ENCODE results near the gene SMIM3. TPM values are rescaled to one million over a fixed set of nuclear protein-coding genes. Genes with fewer than 3 reads are reported as not detected.

The SMIM3 gene
- total and polyA plus RNA-seq, 10 of the 15 experiments (the other 5 are each of a cell fraction or from before 2014, with no cell fraction given): 1.0 to 14.3 (median 7.7) TPM

- in situ Hi-C loops (cut with MboI) (no loop called here), intact Hi-C loops (cut with micrococcal nuclease; ENCODE audit: unreplicated experiment) (loop anchor here (5.0 to 10.0 kb wide), 3 partner anchors 299 to 471 kb away; partner anchors contain the start of genes ANXA6 and GM2A)
- TF ChIP-seq ATF2 (IDR thresholded peaks at IDR 0.05; ENCODE audit: low read length): peak; percentile 71
- TF ChIP-seq YY1 (IDR thresholded peaks at IDR 0.05; ENCODE audit: low read depth, low read length): peak; percentile 52; the same call in 1 of the 2 replicates
- peak; percentile 70 for TF ChIP-seq GABPA (IDR thresholded peaks at IDR 0.05; ENCODE audit: low read depth)
- no peak for TF ChIP-seq WRNIP1 (IDR thresholded peaks at IDR 0.05; ENCODE audit: borderline replicate concordance, low read depth, low read length)
- 0 out of 2 replicates have a peak, but pooled peaks have one; percentile 47 for TF ChIP-seq BCL11A (IDR thresholded peaks at IDR 0.05; ENCODE audit: low read depth, low read length)
- peak; percentile 84 for TF ChIP-seq NFIC (IDR thresholded peaks at IDR 0.05; ENCODE audit: low read depth, low read length)
- TF ChIP-seq RUNX3 (IDR thresholded peaks at IDR 0.05; ENCODE audit: low read length): peak; percentile 84
- no peak for TF ChIP-seq SRF (IDR thresholded peaks at IDR 0.05; ENCODE audit: low read depth in 2 of 2, low read length in 2 of 2)
- TF ChIP-seq ETV6 (conservative IDR thresholded peaks at IDR 0.05 in 1 of 2, IDR thresholded peaks at IDR 0.05 in 1 of 2; ENCODE audit: borderline replicate concordance in 1 of 2, low read depth in 1 of 2): peak in 1 of 2 experiments; percentile 14; a peak in 1 of 4 replicates
- peak; percentile 72; the same call in 1 of the 2 replicates for TF ChIP-seq MEF2A (IDR thresholded peaks at IDR 0.05; ENCODE audit: insufficient read depth, low read depth, low read length)
- 0 out of 2 replicates have a peak, but pooled peaks have one; percentile 13 for TF ChIP-seq EED (IDR thresholded peaks at IDR 0.05; ENCODE audit: low read depth)
- 0 out of 2 replicates have a peak, but pooled peaks have one; percentile 23 for TF ChIP-seq TCF3 (IDR thresholded peaks at IDR 0.05; ENCODE audit: borderline replicate concordance, insufficient read depth, low read depth, low read length)
- peak; percentile 70; the same call in 1 of the 2 replicates for TF ChIP-seq MTA3 (IDR thresholded peaks at IDR 0.05; ENCODE audit: borderline replicate concordance, low read length)
- 0 out of 2 replicates have a peak, but pooled peaks have one; percentile 29 for TF ChIP-seq PKNOX1 (IDR thresholded peaks at IDR 0.05)
- peak; percentile 44 for TF ChIP-seq JUNB (IDR thresholded peaks at IDR 0.05)
- no peak for TF ChIP-seq RBBP5 (conservative IDR thresholded peaks at IDR 0.05)
- 0 out of 2 replicates have a peak, but pooled peaks have one; percentile 18 for TF ChIP-seq NFYB (IDR thresholded peaks at IDR 0.05; ENCODE audit: insufficient read depth, low read depth, low read length)
- no peak for TF ChIP-seq SMAD5 (IDR thresholded peaks at IDR 0.05; ENCODE audit: low read depth)
- peak; percentile 75 for TF ChIP-seq ZNF384 (IDR thresholded peaks at IDR 0.05; ENCODE audit: borderline replicate concordance, low read depth, low read length)
- peak; percentile 56; the same call in 1 of the 2 replicates for TF ChIP-seq PML (IDR thresholded peaks at IDR 0.05; ENCODE audit: low read length)
- peak; percentile 75; the same call in 1 of the 2 replicates for TF ChIP-seq FOXM1 (IDR thresholded peaks at IDR 0.05; ENCODE audit: low read depth, low read length)
- TF ChIP-seq DPF2 (IDR thresholded peaks at IDR 0.05): no peak
- ChIA-PET CTCF (interaction anchor here (0.6 to 2.8 kb wide), 10 partner anchors 12 to 1319 kb away, joined by 3 to 12 read pairs (median 3); partner anchors contain the start of genes IRGM and RBM22), POLR2A (interaction anchor here (0.7 to 0.9 kb wide), 3 partner anchors 9 to 25 kb away, joined by 5 to 6 read pairs (median 5); partner anchors contain the start of gene DCTN4), RAD21 (ENCODE audit: unreplicated experiment) (interaction anchor here (0.7 to 1.6 kb wide), 3 partner anchors 18 to 223 kb away, joined by 3 read pairs; no protein-coding TSS in a partner anchor), SMC1A (ENCODE audit: uncharacterized antibody, unreplicated experiment) (interaction anchor here (1.0 to 1.2 kb wide), 7 partner anchors 11 to 1006 kb away, joined by 3 to 4 read pairs (median 4); no protein-coding TSS in a partner anchor)
- Histone ChIP-seq H3K36me3 (ENCODE audit: control insufficient read depth in 2 of 2, insufficient read depth in 2 of 2, low read length in 1 of 2) (no peaks in the 10 kb centered on the region), H3K4me3 (peak overlapping the region; percentile 13), H3K27me3 (replicated peaks in 1 of 2; ENCODE audit: control insufficient read depth in 2 of 2, insufficient read depth in 2 of 2, low read length in 1 of 2) (no peaks in the 10 kb centered on the region), H4K20me1 (ENCODE audit: control insufficient read depth, insufficient read depth) (no peaks in the 10 kb centered on the region), H3K27ac (ENCODE audit: control insufficient read depth, insufficient read depth) (peak overlapping the region; percentile 78), H2AFZ (ENCODE audit: control insufficient read depth, low read depth, low read length) (peak overlapping the region; percentile 61), H3K4me1 (ENCODE audit: control insufficient read depth, insufficient read depth, low read length) (peaks cover 25% of the 10 kb centered on the region), H3K79me2 (ENCODE audit: control insufficient read depth, insufficient read depth, low read length) (peaks cover 55% of the 10 kb centered on the region), H3K4me2 (ENCODE audit: control insufficient read depth, insufficient read depth) (peak overlapping the region; percentile 91), H3K9ac (ENCODE audit: control insufficient read depth, insufficient read depth, low read length) (peak overlapping the region; percentile 49), H3K9me3 (replicated peaks; ENCODE audit: control insufficient read depth, insufficient read depth, low read length) (peaks cover 4% of the 10 kb centered on the region; the same call in 2 of the 3 replicates)
- FAIRE-seq (no peak), ATAC-seq (peak; percentile 40), DNase-seq (ENCODE audit: low read depth, low spot score) (peak; percentile 52)
- WGBS (ENCODE audit: insufficient coverage, insufficient replicate concordance, low lambda C conversion rate, missing lambda C conversion rate): under 1% methylated on average over 7 of the region's 7 CpGs
- no TSS peak for BruUV-seq (replicated peaks)
Measured at GRCh38 chr5:150783422-150783928, 4.9 kb downstream of the SMIM3 start.

Data from GM12878 (cell line).